Measurements from ENCODE around the gene SUPT6H. TPM values are rescaled to one million over a fixed set of nuclear protein-coding genes. Genes with fewer than 3 reads are reported as not detected.

SUPT6H gene
- total and polyA plus RNA-seq, 2 of the 8 experiments (the other 6 are each of a cell fraction or from before 2014, with no cell fraction given): 32.0 to 59.9 TPM

GRCh38 chr17:28661635-28662526 is at the start of gene SUPT6H, which contains the start of gene SDF2 (continued):
- TF ChIP-seq ASH2L (IDR thresholded peaks at IDR 0.05; ENCODE audit: low read length) (peak; percentile 91), ZNF274 (IDR thresholded peaks at IDR 0.05; ENCODE audit: borderline replicate concordance, extremely low read depth, low read length) (no peak), SRF (IDR thresholded peaks at IDR 0.05; ENCODE audit: low read depth, low read length) (no peak), SP2 (IDR thresholded peaks at IDR 0.05; ENCODE audit: low read length) (peak; percentile 12; the same call in 1 of the 2 replicates), PHF8 (conservative IDR thresholded peaks at IDR 0.05; ENCODE audit: low read depth, low read length) (peak; percentile 86), TBP (IDR thresholded peaks at IDR 0.05; ENCODE audit: low read depth, low read length) (no peak), GTF2F1 (IDR thresholded peaks at IDR 0.05; ENCODE audit: borderline replicate concordance, low read depth, low read length) (no peak), JUN (IDR thresholded peaks at IDR 0.05; ENCODE audit: low read depth, low read length) (no peak), KDM1A (IDR thresholded peaks at IDR 0.05; ENCODE audit: borderline replicate concordance, low read length) (no peak), RBBP5 (IDR thresholded peaks at IDR 0.05; ENCODE audit: borderline replicate concordance, low read depth, low read length) (peak; percentile 82), SAP30 (IDR thresholded peaks at IDR 0.05; ENCODE audit: insufficient read depth, insufficient replicate concordance, low read length) (peak; percentile 47), EGR1 (IDR thresholded peaks at IDR 0.05; ENCODE audit: borderline replicate concordance, low read depth, low read length) (no peak; the same call in 1 of the 2 replicates), POLR2AphosphoS5 (IDR thresholded peaks at IDR 0.05; ENCODE audit: low read depth, low read length) (peak; percentile 79), CHD1 (IDR thresholded peaks at IDR 0.05; ENCODE audit: low read depth, low read length) (no peak), NANOG (IDR thresholded peaks at IDR 0.05; ENCODE audit: insufficient read depth, low read depth, low read length, poor library complexity, severe bottlenecking) (no peak), POLR2A (IDR thresholded peaks at IDR 0.05; ENCODE audit: control extremely low read depth in 1 of 2, low read depth in 2 of 2, low read length in 2 of 2) (peak; percentile 75 to 76; a peak in 2 of 3 replicates), CBX5 (IDR thresholded peaks at IDR 0.05; ENCODE audit: low read depth, low read length) (no peak), EZH2 (IDR thresholded peaks at IDR 0.05; ENCODE audit: low read depth, low read length, severe bottlenecking) (no peak), BRCA1 (IDR thresholded peaks at IDR 0.05; ENCODE audit: low read depth, low read length) (no peak), CREB1 (IDR thresholded peaks at IDR 0.05) (peak; percentile 94)

Measured in H1 (cell line).